ENCODE data around the gene RAB44. TPM values are rescaled to one million over a fixed set of nuclear protein-coding genes. Genes with fewer than 3 reads are reported as not detected.
"Not testable (repeated sequence)": the region's sequence is repeated elsewhere in the genome, so short reads cannot be mapped to it uniquely, and the experiment has no call there.

Gene RAB44
- total and polyA plus RNA-seq, 5 donors, result 0.06 TPM; not detected in 3

GRCh38 chr6:36700071-36700812 is 2.6 kb downstream of the RAB44 start:
- H3K27ac ChIP-seq (ENCODE audit: low read length), result no peak overlapping the region
- no peak overlapping the region for H3K4me3 ChIP-seq (ENCODE audit: low read length)
- no peak for DNase-seq
- no peaks in the 10 kb centered on the region for H3K9me3 ChIP-seq (ENCODE audit: control insufficient read depth, low read length)
- H3K27me3 ChIP-seq (ENCODE audit: control insufficient read depth, insufficient read depth), result no peaks in the 10 kb centered on the region
- ATAC-seq, result no peak
- no peaks in the 10 kb centered on the region for H3K4me1 ChIP-seq (ENCODE audit: control insufficient read depth, insufficient read depth, low read length)
- whole genome bisulfite sequencing, result 88% methylated on average over 7 of the region's 7 CpGs
- intact Hi-C loops (cut with DNase I), result no loop called here

GRCh38 chr6:36700831-36701230 is 3.2 kb downstream of the RAB44 start:
- intact Hi-C loops (cut with DNase I), result no loop called here
- WGBS, result 90% methylated on average over 3 of the region's 3 CpGs
- Histone ChIP-seq H3K4me3 (ENCODE audit: low read length) (no peak overlapping the region), H3K9me3 (ENCODE audit: control insufficient read depth, low read length) (no peaks in the 10 kb centered on the region), H3K27ac (ENCODE audit: low read length) (no peak overlapping the region), H3K27me3 (ENCODE audit: control insufficient read depth, insufficient read depth) (no peaks in the 10 kb centered on the region), H3K4me1 (ENCODE audit: control insufficient read depth, insufficient read depth, low read length) (no peaks in the 10 kb centered on the region)
- ATAC-seq (no peak), DNase-seq (no peak)

- 79% methylated on average over 3 of the region's 3 CpGs for WGBS
- ATAC-seq, result peak in 1 of 2 donors; percentile 14
- Histone ChIP-seq H3K9me3 (ENCODE audit: control insufficient read depth, low read length) (no peaks in the 10 kb centered on the region), H3K4me1 (ENCODE audit: control insufficient read depth, insufficient read depth, low read length) (no peaks in the 10 kb centered on the region), H3K27me3 (ENCODE audit: control insufficient read depth, insufficient read depth) (no peaks in the 10 kb centered on the region), H3K27ac (ENCODE audit: low read length) (no peak overlapping the region), H3K4me3 (ENCODE audit: low read length) (no peak overlapping the region)
- intact Hi-C loops (cut with DNase I), result no loop called here
- DNase-seq, result no peak
These were observed 3.9 kb downstream of the RAB44 start for GRCh38 chr6:36701401-36701991.

GRCh38 chr6:36702656-36703055 is 5.0 kb downstream of the RAB44 start:
- no peaks in the 10 kb centered on the region for H3K27me3 ChIP-seq (ENCODE audit: control insufficient read depth, insufficient read depth)
- DNase-seq (no peak), ATAC-seq (no peak)
- 94% methylated on average over 3 of the region's 3 CpGs for WGBS
- intact Hi-C loops (cut with DNase I), result no loop called here
- no peaks in the 10 kb centered on the region for H3K9me3 ChIP-seq (ENCODE audit: control insufficient read depth, low read length)
- no peak overlapping the region for H3K27ac ChIP-seq (ENCODE audit: low read length)
- H3K4me3 ChIP-seq (ENCODE audit: low read length), result no peak overlapping the region
- no peaks in the 10 kb centered on the region for H3K4me1 ChIP-seq (ENCODE audit: control insufficient read depth, insufficient read depth, low read length)

- DNase-seq (no peak), ATAC-seq (no peak)
- Histone ChIP-seq H3K27me3 (ENCODE audit: control insufficient read depth, insufficient read depth) (no peaks in the 10 kb centered on the region), H3K27ac (ENCODE audit: low read length) (no peak overlapping the region), H3K4me3 (ENCODE audit: low read length) (no peak overlapping the region), H3K9me3 (ENCODE audit: control insufficient read depth, low read length) (no peaks in the 10 kb centered on the region), H3K4me1 (ENCODE audit: control insufficient read depth, insufficient read depth, low read length) (no peaks in the 10 kb centered on the region)
- intact Hi-C loops (cut with DNase I), result no loop called here
- WGBS, result 87% methylated on average over 5 of the region's 5 CpGs
These were observed 5.5 kb downstream of the RAB44 start for GRCh38 chr6:36703081-36703606.

GRCh38 chr6:36703982-36704381 is 6.4 kb downstream of the RAB44 start:
- Histone ChIP-seq H3K27ac (ENCODE audit: low read length) (no peak overlapping the region), H3K9me3 (ENCODE audit: control insufficient read depth, low read length) (no peaks in the 10 kb centered on the region), H3K4me3 (ENCODE audit: low read length) (no peak overlapping the region), H3K4me1 (ENCODE audit: control insufficient read depth, insufficient read depth, low read length) (no peaks in the 10 kb centered on the region), H3K27me3 (ENCODE audit: control insufficient read depth, insufficient read depth) (no peaks in the 10 kb centered on the region)
- DNase-seq, result no peak
- 95% methylated on average over 18 of the region's 18 CpGs for WGBS
- ATAC-seq, result no peak
- intact Hi-C loops (cut with DNase I), result no loop called here

- 70% methylated on average over 7 of the region's 7 CpGs for WGBS
- ATAC-seq; intact Hi-C loops (cut with DNase I); DNase-seq; H3K4me3 ChIP-seq (ENCODE audit: low read length); H3K4me1 ChIP-seq (ENCODE audit: control insufficient read depth, insufficient read depth, low read length); H3K9me3 ChIP-seq (ENCODE audit: control insufficient read depth, low read length); H3K27ac ChIP-seq (ENCODE audit: low read length); H3K27me3 ChIP-seq (ENCODE audit: control insufficient read depth, insufficient read depth): not testable (repeated sequence)
These were observed 7.4 kb downstream of the RAB44 start for GRCh38 chr6:36704961-36705577.

- intact Hi-C loops (cut with DNase I), result no loop called here
- Histone ChIP-seq H3K4me3 (ENCODE audit: low read length) (no peak overlapping the region), H3K4me1 (ENCODE audit: control insufficient read depth, insufficient read depth, low read length) (no peaks in the 10 kb centered on the region), H3K27ac (ENCODE audit: low read length) (no peak overlapping the region), H3K9me3 (ENCODE audit: control insufficient read depth, low read length) (no peaks in the 10 kb centered on the region), H3K27me3 (ENCODE audit: control insufficient read depth, insufficient read depth) (no peaks in the 10 kb centered on the region)
- ATAC-seq, result no peak
- 64% methylated on average over 1 of the region's 1 CpG for WGBS
- DNase-seq, result no peak
These were observed 8.7 kb downstream of the RAB44 start for GRCh38 chr6:36706339-36706738.

GRCh38 chr6:36712816-36713215 is 15.2 kb downstream of the RAB44 start:
- Histone ChIP-seq H3K4me1 (ENCODE audit: control insufficient read depth, insufficient read depth, low read length) (no peaks in the 10 kb centered on the region), H3K27ac (ENCODE audit: low read length) (no peak overlapping the region), H3K27me3 (ENCODE audit: control insufficient read depth, insufficient read depth) (no peaks in the 10 kb centered on the region), H3K4me3 (ENCODE audit: low read length) (no peak overlapping the region), H3K9me3 (ENCODE audit: control insufficient read depth, low read length) (no peaks in the 10 kb centered on the region)
- 77% methylated on average over 4 of the region's 4 CpGs for WGBS
- intact Hi-C loops (cut with DNase I), result no loop called here
- ATAC-seq (no peak), DNase-seq (no peak)

GRCh38 chr6:36713846-36714245 is 16.2 kb downstream of the RAB44 start:
- H3K4me1 ChIP-seq (ENCODE audit: control insufficient read depth, insufficient read depth, low read length), result no peaks in the 10 kb centered on the region
- H3K4me3 ChIP-seq (ENCODE audit: low read length), result no peak overlapping the region
- H3K27ac ChIP-seq (ENCODE audit: low read length), result no peak overlapping the region
- ATAC-seq (no peak), DNase-seq (no peak)
- no peaks in the 10 kb centered on the region for H3K9me3 ChIP-seq (ENCODE audit: control insufficient read depth, low read length)
- WGBS, result 89% methylated on average over 8 of the region's 8 CpGs
- no peaks in the 10 kb centered on the region for H3K27me3 ChIP-seq (ENCODE audit: control insufficient read depth, insufficient read depth)
- intact Hi-C loops (cut with DNase I), result no loop called here

GRCh38 chr6:36714511-36714910 is 16.9 kb downstream of the RAB44 start:
- Histone ChIP-seq H3K4me3 (ENCODE audit: low read length) (no peak overlapping the region), H3K4me1 (ENCODE audit: control insufficient read depth, insufficient read depth, low read length) (no peaks in the 10 kb centered on the region)
- WGBS, result 88% methylated on average over 10 of the region's 10 CpGs

More at GRCh38 chr6:36714511-36714910, 16.9 kb downstream of the RAB44 start:
- ATAC-seq, result no peak
- Histone ChIP-seq H3K27ac (ENCODE audit: low read length) (no peak overlapping the region), H3K9me3 (ENCODE audit: control insufficient read depth, low read length) (no peaks in the 10 kb centered on the region), H3K27me3 (ENCODE audit: control insufficient read depth, insufficient read depth) (no peaks in the 10 kb centered on the region)
- intact Hi-C loops (cut with DNase I), result no loop called here
- DNase-seq, result peak in 1 of 3 donors; percentile 19
